Transverse colon (tissue), 4 donors: ENCODE results near the gene ZNF213. TPM values are rescaled to one million over a fixed set of nuclear protein-coding genes. Genes with fewer than 3 reads are reported as not detected.
A peak's percentile ranks its signal among the peaks of the same experiment; 100 is the strongest.

Source experiments
- DNase-seq: peaks from one replicate; pipeline ENCODE4 v3.0.0-alpha.2; 2019
- H3K27ac ChIP-seq, 4 donors: fragments of 200-600 bp; sonication (generic); 2 replicates each; pipeline ENCODE4 v1.5.1; 2016 to 2018; ENCODE audit warnings: inconsistent platforms in 4 of 4
- H3K27me3 ChIP-seq: fragments of 200-600 bp; sonication (generic); 2 replicates; pipeline ENCODE4 v1.5.1; 2017; ENCODE audit warnings: inconsistent platforms
- H3K36me3 ChIP-seq, 4 donors: fragments of 200-600 bp; sonication (generic); 2 replicates each; pipeline ENCODE4 v1.5.1; 2017 to 2019; ENCODE audit warnings: inconsistent platforms in 4 of 4
- H3K4me1 ChIP-seq, 4 donors: fragments of 200-600 bp; sonication (generic); 2 replicates each; pipeline ENCODE4 v1.5.1; 2017 to 2020; ENCODE audit warnings: inconsistent platforms in 4 of 4
- H3K4me3 ChIP-seq, 4 donors: fragments of 200-600 bp; sonication (generic); 1 replicate in 1 of 4; 2 replicates in 3 of 4; pipeline versions ENCODE4 v1.5.1 to v1.6.1; 2017 to 2019; ENCODE audit warnings: inconsistent platforms in 4 of 4
- H3K9me3 ChIP-seq, 2 donors: fragments of 200-600 bp; sonication (generic); 2 replicates each; pipeline ENCODE4 v1.5.1; 2017 to 2019; ENCODE audit warnings: inconsistent platforms in 2 of 2
- CTCF ChIP-seq, 5 experiments: fragments of 200-600 bp in 3 of 5; fragments of 450-650 bp in 2 of 5; sonication (generic) in 3 of 5; IDR thresholded peaks; 1 replicate in 2 of 5; 2 replicates in 3 of 5; pipeline ENCODE4 v1.5.1; 2016 to 2017; ENCODE audit warnings: antibody characterized with exemption in 5 of 5, inconsistent platforms in 3 of 5, mild to moderate bottlenecking in 2 of 5, moderate library complexity in 1 of 5
- EP300 ChIP-seq: sonication (generic); formaldehyde crosslinking; IDR thresholded peaks from one replicate; pipeline ENCODE4 v1.6.1; 2017; ENCODE audit warnings: antibody characterized with exemption, low read depth
- POLR2A ChIP-seq: fragments of 450-650 bp; IDR thresholded peaks from one replicate; pipeline ENCODE4 v1.6.1; 2016; ENCODE audit warnings: antibody characterized with exemption, mild to moderate bottlenecking, moderate library complexity
- POLR2AphosphoS5 ChIP-seq, 3 donors: sonication (generic); formaldehyde crosslinking; IDR thresholded peaks; one replicate each; pipeline ENCODE4 v1.6.1; 2016; ENCODE audit warnings: antibody characterized with exemption in 3 of 3
- WGBS, 2 donors: methylation state at CpG; one replicate each; pipeline ENCODE4 v1.1.5; 2018; ENCODE audit warnings: low coverage in 1 of 2; 5-methylcytosine and 5-hydroxymethylcytosine counted together
- in situ Hi-C, 4 donors: fragments of 200-750 bp; cut with MboI; loops; one replicate each; pipeline versions ENCODE4 v1.15.0 to v1.15.1; 2017; ENCODE audit warnings: low sequenced_read_pairs in 3 of 4, low pct_ligation_motif_present in 1 of 4, low pct_unique_long_range_greater_than_20kb in 1 of 4
- intact Hi-C: fragments of 100-400 bp; cut with DNase I; formaldehyde crosslinking; loops from one replicate; pipeline ENCODE4 v1.15.1; 2023; ENCODE audit warnings: low total_unique reads
- total RNA-seq, 4 donors: library from RNA; depleted of rRNA; stranded (reverse); fragments of >200 nt; gene quantifications; one replicate each; pipeline ENCODE4 v1.1.0, GENCODE V29; 2016

The ZNF213 gene
- total RNA-seq, 4 donors from 2014 or later, result 12.1 to 64.3 (median 16.1) TPM

DNA sequence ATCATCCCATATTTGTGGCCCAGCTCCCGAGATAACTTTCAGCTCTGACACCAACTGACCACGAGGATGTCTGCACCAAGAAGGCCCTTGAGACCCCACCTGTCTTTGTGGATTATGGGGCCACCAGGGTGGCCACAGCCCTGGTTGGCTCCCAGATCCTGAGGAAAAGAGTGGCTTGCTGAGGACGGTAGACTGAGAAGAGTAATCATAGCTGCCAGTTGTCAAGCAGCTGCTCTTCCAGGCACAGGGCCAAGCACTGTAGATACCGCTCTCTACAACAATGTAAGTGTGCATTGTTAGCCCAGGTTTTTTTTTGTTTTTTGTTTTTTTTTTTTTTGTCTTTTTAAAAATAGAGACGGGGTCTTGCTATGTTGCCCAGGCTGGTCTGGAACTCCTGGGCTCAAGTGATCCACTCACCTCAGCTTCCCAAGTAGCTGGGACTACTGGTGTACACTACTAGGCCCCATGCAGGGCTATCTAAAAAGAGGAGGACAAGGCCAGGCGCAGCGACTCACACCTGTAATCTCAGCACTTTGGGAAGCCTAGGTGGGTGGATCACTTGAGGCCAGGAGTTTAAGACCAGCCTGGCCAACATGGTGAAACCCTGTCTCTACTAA is 12.9 kb upstream of the ZNF213 start:
- no peak for DNase-seq
- TF ChIP-seq EP300, result no peak
- no peak for TF ChIP-seq POLR2A
- no peak for TF ChIP-seq CTCF (IDR thresholded peaks at IDR 0.05)
- TF ChIP-seq POLR2AphosphoS5 (IDR thresholded peaks at IDR 0.05), result no peak

GRCh38 chr16:3122926-3123570 is 11.8 kb upstream of the ZNF213 start:
- Histone ChIP-seq H3K9me3 (no peaks in the 10 kb centered on the region), H3K4me3 (no peak overlapping the region), H3K4me1 (peaks cover 5 to 14% (median 9%) of the 10 kb centered on the region in 4 donors), H3K27ac (no peak overlapping the region), H3K27me3 (no peaks in the 10 kb centered on the region), H3K36me3 (no peaks in the 10 kb centered on the region)
- intact Hi-C loops, result no loop called here
- DNase-seq, result no peak
- in situ Hi-C loops, result loop anchor here in 2 of 4 donors (10.0 kb wide), 1 partner anchor 58 kb away; the partner anchor contains the start of gene IL32 (in 2 of the 2)
- 42 to 52% methylated on average over 3 to 8 of the region's 8 CpGs for WGBS, 2 donors
- TF ChIP-seq CTCF (IDR thresholded peaks at IDR 0.05) (no peak), POLR2A (no peak), EP300 (no peak), POLR2AphosphoS5 (IDR thresholded peaks at IDR 0.05) (no peak)

More for the DNA sequence above, 12.9 kb upstream of the ZNF213 start:
- no peaks in the 10 kb centered on the region for H3K27me3 ChIP-seq
- H3K4me1 ChIP-seq, result peaks cover 5 to 14% (median 9%) of the 10 kb centered on the region in 4 donors
- no peak overlapping the region for H3K27ac ChIP-seq
- H3K4me3 ChIP-seq, result no peak overlapping the region
- intact Hi-C loops, result no loop called here
- H3K36me3 ChIP-seq, result no peaks in the 10 kb centered on the region
- H3K9me3 ChIP-seq, result no peaks in the 10 kb centered on the region
- 40 to 56% methylated on average over 1 to 7 of the region's 7 CpGs for WGBS, 2 donors
- in situ Hi-C loops, result loop anchor here in 2 of 4 donors (10.0 kb wide), 1 partner anchor 57 kb away; the partner anchor contains the start of gene IL32 (in 2 of the 2)

- intact Hi-C loops (no loop called here), in situ Hi-C loops (loop anchor here in 2 of 4 donors (10.0 kb wide), 1 partner anchor 59 kb away; the partner anchor contains the start of gene IL32 (in 2 of the 2))
- TF ChIP-seq POLR2AphosphoS5 (IDR thresholded peaks at IDR 0.05), result peak; percentile 42 to 67 (median 66)
- TF ChIP-seq POLR2A, result peak; percentile 69
- peak in 3 of 5 experiments; percentile 10 to 45 (median 27) for TF ChIP-seq CTCF (IDR thresholded peaks at IDR 0.05)
- TF ChIP-seq EP300, result no peak
- Histone ChIP-seq H3K4me3 (peak overlapping the region; percentile 67 to 72 (median 69)), H3K9me3 (no peaks in the 10 kb centered on the region), H3K36me3 (no peaks in the 10 kb centered on the region), H3K27me3 (no peaks in the 10 kb centered on the region), H3K4me1 (peaks cover 13 to 24% (median 19%) of the 10 kb centered on the region in 4 donors), H3K27ac (peak overlapping the region; percentile 85 to 94 (median 89))
- WGBS, 2 donors, result 0 to 1% methylated on average over 1 to 49 of the region's 72 CpGs
- DNase-seq, result peak; percentile 97
Observed at GRCh38 chr16:3123986-3124886, 10.6 kb upstream of the ZNF213 start.
